Measurements from ENCODE around the gene SLC33A1. TPM values are rescaled to one million over a fixed set of nuclear protein-coding genes. Genes with fewer than 3 reads are reported as not detected.

Gene SLC33A1
- total RNA-seq, 1 donor from 2014 or later = 30.0 TPM

GRCh38 chr3:155792532-155792931, 61.7 kb downstream of the SLC33A1 start:
- DNase-seq (ENCODE audit: low spot score) = no peak

DNA sequence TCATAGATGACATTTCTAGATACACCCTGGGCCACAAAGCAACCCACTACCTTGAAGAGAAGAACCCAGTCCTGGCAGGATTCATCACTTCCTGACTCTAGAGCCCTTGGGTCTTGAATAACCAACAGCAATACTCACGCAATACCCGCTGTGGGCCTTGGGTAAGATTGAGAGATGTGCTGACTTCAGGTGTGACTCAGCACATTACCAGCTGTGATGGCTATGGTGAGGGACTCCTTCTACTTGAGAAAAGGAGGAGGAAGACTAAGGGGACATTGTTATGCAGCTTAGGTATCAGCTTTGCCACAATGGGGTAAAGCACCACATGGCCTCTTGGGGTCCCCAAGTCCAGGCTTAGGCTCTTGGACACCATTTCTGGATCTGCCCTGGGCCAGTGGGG, 63.0 kb downstream of the SLC33A1 start:
- DNase-seq (ENCODE audit: low spot score) = no peak

DNA sequence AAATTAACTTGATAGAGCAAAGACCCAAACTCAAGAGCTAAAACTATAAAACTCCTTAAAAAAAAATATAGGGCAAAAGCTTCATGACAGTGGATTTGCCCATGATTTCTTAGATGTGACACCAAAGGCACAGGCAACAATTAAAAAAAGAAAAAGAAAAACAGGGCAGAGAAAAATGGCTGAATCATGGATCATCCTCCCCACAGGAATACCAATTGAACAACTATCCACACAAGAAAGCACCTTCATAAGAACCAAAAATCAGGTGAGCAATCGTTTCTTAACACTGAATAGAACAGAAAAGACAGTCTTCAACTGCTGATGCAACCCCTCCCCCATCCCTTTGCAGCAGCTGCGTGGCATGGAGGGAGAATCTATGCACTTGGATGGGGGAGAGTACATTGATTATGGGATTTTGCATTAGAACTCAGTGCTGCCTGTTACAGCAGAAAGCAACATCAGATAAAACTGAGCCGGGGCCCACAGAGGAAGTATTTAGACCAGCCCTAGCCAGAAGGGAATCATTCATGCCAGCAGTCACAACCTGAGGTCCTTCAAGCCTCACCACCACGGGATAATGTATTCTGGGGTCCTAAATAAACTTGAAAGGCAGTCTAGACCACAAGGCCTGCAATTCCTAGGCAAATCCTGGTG, 63.8 kb downstream of the SLC33A1 start:
- DNase-seq (ENCODE audit: low spot score) = no peak

DNA sequence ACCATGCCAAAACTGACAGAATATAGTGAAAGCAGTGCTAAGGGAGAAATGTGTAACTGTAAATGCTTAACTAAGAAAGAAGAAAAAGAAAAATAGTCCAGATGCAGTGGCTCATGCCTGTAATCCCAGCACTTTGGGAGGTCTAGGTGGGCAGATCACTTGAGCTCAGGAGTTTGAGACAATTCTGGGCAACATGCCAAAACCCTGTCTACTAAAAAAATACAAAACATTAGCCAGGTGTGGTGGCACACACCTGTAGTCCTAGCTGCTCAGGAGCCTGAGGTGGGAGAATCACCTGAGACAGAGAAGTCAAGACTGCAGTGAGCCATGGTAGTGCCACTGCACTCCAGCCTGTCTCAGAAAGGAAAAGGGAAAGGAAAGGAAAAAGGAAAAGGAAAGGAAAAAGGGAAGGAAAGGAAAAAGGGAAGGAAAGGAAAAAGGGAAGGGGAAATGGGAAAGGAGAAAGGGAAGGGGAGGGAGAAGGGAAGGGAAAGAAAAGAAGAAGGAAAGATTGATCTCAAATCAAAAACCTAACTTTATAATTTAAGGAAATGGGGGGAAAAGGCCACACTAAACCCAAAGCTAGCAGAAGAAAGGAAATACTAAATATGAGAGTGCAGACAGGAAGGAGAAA, 68.4 kb downstream of the SLC33A1 start:
- DNase-seq (ENCODE audit: low spot score) = no peak

DNA sequence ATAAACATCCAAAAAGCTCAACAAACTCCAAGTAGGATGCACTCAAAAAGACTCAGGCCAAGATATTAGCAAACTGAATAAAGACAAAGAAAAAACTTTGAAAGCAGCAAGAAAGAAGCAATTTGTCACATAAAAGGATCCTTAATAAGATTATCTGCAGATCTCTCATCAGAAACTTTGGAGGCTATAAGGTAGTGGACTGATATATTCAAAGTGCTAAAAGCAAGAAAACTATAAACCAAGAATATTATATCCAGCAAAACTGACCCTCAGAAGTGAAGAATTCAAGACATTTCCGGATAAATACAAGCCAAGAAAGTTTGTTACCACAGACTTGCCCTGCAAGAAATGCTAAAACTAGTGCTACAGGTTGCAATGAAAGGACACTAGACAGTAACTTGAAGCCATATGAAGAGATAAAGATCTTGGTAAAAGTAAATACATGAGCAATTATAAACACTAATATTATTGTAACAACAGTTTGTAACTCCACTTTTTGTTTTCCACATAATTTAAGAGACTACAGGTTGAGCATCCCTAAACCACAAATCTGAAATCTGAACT, 71.8 kb downstream of the SLC33A1 start:
- DNase-seq (ENCODE audit: low spot score) = no peak

DNA sequence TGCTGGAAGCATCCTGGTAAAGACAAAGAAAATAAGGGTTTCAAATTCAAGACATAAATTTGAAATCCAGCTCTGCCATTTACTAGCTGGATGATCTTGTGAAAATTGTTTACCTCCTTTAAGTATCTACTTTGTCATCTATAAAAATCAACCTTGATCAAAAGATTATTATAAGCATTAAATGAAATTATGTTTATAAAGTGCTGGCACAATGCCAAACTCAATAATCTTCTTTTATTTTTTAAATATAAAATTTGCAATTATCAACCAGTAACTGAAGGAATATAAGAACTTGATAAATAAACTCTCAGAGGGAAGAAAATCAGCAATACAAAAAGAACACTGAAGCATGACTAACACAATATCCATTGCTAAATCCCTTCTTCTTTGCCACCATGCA, 73.9 kb downstream of the SLC33A1 start:
- DNase-seq (ENCODE audit: low spot score) = no peak

DNA sequence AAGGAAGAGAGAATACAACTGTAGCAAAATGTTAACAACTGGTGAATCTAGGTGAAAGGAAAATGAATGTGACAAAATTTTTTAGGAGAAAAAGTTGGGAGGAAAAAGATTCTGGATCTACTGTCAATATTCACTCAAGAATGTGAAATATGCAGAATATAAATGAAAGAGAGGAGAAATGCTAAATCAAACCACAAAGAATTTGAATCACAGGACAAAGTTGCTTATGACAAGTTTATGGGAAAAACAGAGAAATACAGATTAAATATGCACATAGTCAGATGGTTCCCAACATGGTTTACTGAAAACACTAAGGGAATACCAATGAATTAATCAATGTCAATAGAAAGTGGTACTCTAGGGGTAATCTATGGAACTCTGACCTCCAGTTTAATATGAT, 75.8 kb downstream of the SLC33A1 start:
- DNase-seq (ENCODE audit: low spot score) = no peak

GRCh38 chr3:155772801-155773200, 81.4 kb downstream of the SLC33A1 start:
- no peak for DNase-seq (ENCODE audit: low spot score)

GRCh38 chr3:155771126-155771525, 83.1 kb downstream of the SLC33A1 start:
- no peak for DNase-seq (ENCODE audit: low spot score)

Other genes with a start within 250 kb of the SLC33A1 start
- not detected for gene PLCH1, start 109.4 kb downstream of the SLC33A1 start, total RNA-seq
- 2.7 TPM for gene C3orf33, start 48.1 kb downstream of the SLC33A1 start, total RNA-seq
- 39.0 TPM for gene GMPS, start 16.2 kb upstream of the SLC33A1 start, total RNA-seq